Esophagus (tissue), 2 donors: ENCODE data around the gene LAYN. TPM values are rescaled to one million over a fixed set of nuclear protein-coding genes. Genes with fewer than 3 reads are reported as not detected.

Experiments
- H3K27ac ChIP-seq, 2 donors: one replicate each; pipeline ENCODE4 v1.5.1; 2013; ENCODE audit warnings: low read depth in 2 of 2, mild to moderate bottlenecking in 2 of 2, inconsistent platforms in 1 of 2, low read length in 1 of 2, moderate library complexity in 1 of 2
- H3K27me3 ChIP-seq, 2 donors: one replicate each; pipeline ENCODE4 v1.6.1; 2013; ENCODE audit warnings: low read length in 2 of 2, control low read depth in 1 of 2, mild to moderate bottlenecking in 1 of 2; ENCODE audit not compliant: insufficient read depth in 2 of 2, control insufficient read depth in 1 of 2
- H3K36me3 ChIP-seq, 2 donors: one replicate each; pipeline ENCODE4 v1.6.1; 2013; ENCODE audit warnings: low read length in 1 of 2; ENCODE audit not compliant: control insufficient read depth in 2 of 2, insufficient read depth in 2 of 2
- H3K4me1 ChIP-seq, 2 donors: one replicate each; pipeline ENCODE4 v1.6.1; 2013; ENCODE audit warnings: low read length in 1 of 2; ENCODE audit not compliant: control insufficient read depth in 2 of 2, insufficient read depth in 2 of 2
- H3K4me3 ChIP-seq, 2 donors: one replicate each; pipeline ENCODE4 v1.5.1; 2013; ENCODE audit warnings: low read length in 2 of 2, mild to moderate bottlenecking in 2 of 2, low read depth in 1 of 2, moderate library complexity in 1 of 2
- H3K9me3 ChIP-seq, 2 donors: one replicate each; pipeline ENCODE4 v1.6.1; 2013; ENCODE audit warnings: mild to moderate bottlenecking in 2 of 2, low read depth in 1 of 2, low read length in 1 of 2, moderate library complexity in 1 of 2; ENCODE audit not compliant: control insufficient read depth in 2 of 2, insufficient read depth in 1 of 2
- WGBS, 2 donors: extraction: QIAGEN DNeasy Blood & Tissue Kit; methylation state at CpG; one replicate each; pipeline ENCODE4 v1.1.7; 2013; 5-methylcytosine and 5-hydroxymethylcytosine counted together
- polyA plus RNA-seq, 2 donors: library from polyadenylated mRNA; stranded (reverse); fragments of 200-250 nt; gene quantifications; one replicate each; pipeline ENCODE4 v1.2.3, GENCODE V29; 2013
- donor health status: healthy with polysubstance abuse.
- donor health status: Bipolar disorder and iron deficiency.

LAYN gene
- polyA plus RNA-seq, 2 donors = 1.4 to 2.9 TPM

- H3K9me3 ChIP-seq = no peaks in the 10 kb centered on the region
- H3K4me1 ChIP-seq = no peaks in the 10 kb centered on the region
- 63 to 67% methylated on average over 4 of the region's 4 CpGs for WGBS, 2 donors
- H3K4me3 ChIP-seq = no peak overlapping the region
- no peaks in the 10 kb centered on the region for H3K27me3 ChIP-seq
- no peak overlapping the region for H3K27ac ChIP-seq
- H3K36me3 ChIP-seq = no peaks in the 10 kb centered on the region
These were observed 29.0 kb downstream of the LAYN start for GRCh38 chr11:111569476-111569875.

- WGBS, 2 donors = 71 to 82% methylated on average over 6 of the region's 6 CpGs
- H3K4me1 ChIP-seq = no peaks in the 10 kb centered on the region
These were observed 30.3 kb downstream of the LAYN start for GRCh38 chr11:111570796-111571195.

DNA sequence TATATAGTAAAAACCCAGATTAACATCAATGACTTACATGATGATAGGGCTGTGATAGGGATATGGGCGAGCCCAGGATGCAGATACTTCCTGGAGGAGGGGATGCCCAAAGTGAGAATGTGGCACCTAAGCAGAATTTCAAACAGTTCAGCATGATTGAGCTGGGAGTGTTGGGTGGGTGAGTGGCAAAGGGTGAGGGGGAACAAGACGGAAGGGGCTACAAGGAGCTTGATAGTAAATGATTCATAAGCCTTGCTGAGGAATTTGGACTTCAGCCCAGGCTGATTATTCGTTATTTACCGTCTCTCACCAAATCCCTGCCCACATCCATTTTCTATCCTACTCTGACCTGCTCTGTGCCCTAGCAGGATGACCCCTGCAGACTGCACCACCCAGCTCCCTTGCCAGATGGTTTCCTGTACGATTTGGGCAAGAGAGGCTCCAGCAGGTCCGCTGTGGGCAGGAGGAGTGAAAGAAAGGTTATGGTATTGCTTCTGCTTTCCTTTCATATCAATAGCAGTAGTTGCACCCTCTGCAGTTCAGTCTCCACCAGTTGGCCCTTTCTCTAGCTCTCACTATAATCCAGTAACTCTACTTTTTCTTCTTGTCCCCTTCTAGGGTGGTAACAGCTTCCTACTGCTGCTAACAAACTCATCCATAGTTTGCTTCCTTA lies 31.4 kb downstream of the LAYN start:
- 46 to 50% methylated on average over 6 of the region's 6 CpGs for WGBS, 2 donors
- H3K9me3 ChIP-seq = no peaks in the 10 kb centered on the region
- H3K36me3 ChIP-seq = no peaks in the 10 kb centered on the region
- H3K27ac ChIP-seq = no peak overlapping the region
- no peaks in the 10 kb centered on the region for H3K4me1 ChIP-seq
- no peak overlapping the region for H3K4me3 ChIP-seq
- no peaks in the 10 kb centered on the region for H3K27me3 ChIP-seq

More at GRCh38 chr11:111570796-111571195, 30.3 kb downstream of the LAYN start:
- Histone ChIP-seq H3K36me3 (no peaks in the 10 kb centered on the region), H3K27ac (no peak overlapping the region), H3K9me3 (no peaks in the 10 kb centered on the region), H3K27me3 (no peaks in the 10 kb centered on the region), H3K4me3 (no peak overlapping the region)

- Histone ChIP-seq H3K27ac (no peak overlapping the region), H3K4me3 (no peak overlapping the region), H3K4me1 (no peaks in the 10 kb centered on the region), H3K36me3 (no peaks in the 10 kb centered on the region), H3K27me3 (no peaks in the 10 kb centered on the region), H3K9me3 (no peaks in the 10 kb centered on the region)
- 91 to 95% methylated on average over 3 of the region's 3 CpGs for WGBS, 2 donors
These were observed 32.1 kb downstream of the LAYN start for GRCh38 chr11:111572581-111572980.

- H3K36me3 ChIP-seq = no peaks in the 10 kb centered on the region
- H3K9me3 ChIP-seq = no peaks in the 10 kb centered on the region
- no peaks in the 10 kb centered on the region for H3K27me3 ChIP-seq
- no peaks in the 10 kb centered on the region for H3K4me1 ChIP-seq
- no peak overlapping the region for H3K27ac ChIP-seq
- 18 to 26% methylated on average over 4 of the region's 4 CpGs for WGBS, 2 donors
- H3K4me3 ChIP-seq = no peak overlapping the region
These were observed 33.3 kb downstream of the LAYN start for GRCh38 chr11:111573821-111574249.

GRCh38 chr11:111574373-111575225 lies 34.1 kb downstream of the LAYN start:
- Histone ChIP-seq H3K4me3 (no peak overlapping the region), H3K9me3 (no peaks in the 10 kb centered on the region), H3K36me3 (no peaks in the 10 kb centered on the region), H3K27ac (no peak overlapping the region), H3K27me3 (no peaks in the 10 kb centered on the region), H3K4me1 (no peaks in the 10 kb centered on the region)
- WGBS, 2 donors = 32 to 35% methylated on average over 7 of the region's 7 CpGs

GRCh38 chr11:111575740-111576139 lies 35.2 kb downstream of the LAYN start:
- WGBS, 2 donors = 94 to 96% methylated on average over 6 of the region's 6 CpGs
- Histone ChIP-seq H3K9me3 (no peaks in the 10 kb centered on the region), H3K27ac (no peak overlapping the region), H3K4me1 (no peaks in the 10 kb centered on the region), H3K27me3 (no peaks in the 10 kb centered on the region), H3K4me3 (no peak overlapping the region), H3K36me3 (no peaks in the 10 kb centered on the region)

DNA sequence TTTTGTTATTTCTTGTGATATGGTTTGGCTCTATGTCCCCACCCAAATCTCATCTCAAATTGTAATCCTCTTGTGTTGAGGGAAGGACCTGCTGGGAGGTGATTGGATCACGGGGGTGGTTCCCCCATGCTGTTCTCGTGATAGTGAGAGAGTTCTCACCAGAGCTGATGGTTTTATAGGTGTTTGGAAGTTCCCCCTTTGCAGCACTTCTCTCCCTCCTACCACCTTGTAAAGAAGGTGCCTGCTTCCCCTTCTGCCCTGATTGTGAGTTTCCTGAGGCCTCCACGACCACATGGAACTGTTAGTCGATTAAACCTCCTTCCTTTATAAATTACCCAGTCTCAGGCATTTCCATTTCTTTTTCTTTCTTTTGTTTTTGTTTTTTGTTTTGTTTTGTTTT lies 37.3 kb downstream of the LAYN start:
- H3K4me1 ChIP-seq = no peaks in the 10 kb centered on the region
- no peaks in the 10 kb centered on the region for H3K36me3 ChIP-seq
- H3K9me3 ChIP-seq = no peaks in the 10 kb centered on the region
- no peak overlapping the region for H3K27ac ChIP-seq
- no peak overlapping the region for H3K4me3 ChIP-seq
- WGBS, 2 donors = 76 to 83% methylated on average over 4 of the region's 4 CpGs
- no peaks in the 10 kb centered on the region for H3K27me3 ChIP-seq

DNA sequence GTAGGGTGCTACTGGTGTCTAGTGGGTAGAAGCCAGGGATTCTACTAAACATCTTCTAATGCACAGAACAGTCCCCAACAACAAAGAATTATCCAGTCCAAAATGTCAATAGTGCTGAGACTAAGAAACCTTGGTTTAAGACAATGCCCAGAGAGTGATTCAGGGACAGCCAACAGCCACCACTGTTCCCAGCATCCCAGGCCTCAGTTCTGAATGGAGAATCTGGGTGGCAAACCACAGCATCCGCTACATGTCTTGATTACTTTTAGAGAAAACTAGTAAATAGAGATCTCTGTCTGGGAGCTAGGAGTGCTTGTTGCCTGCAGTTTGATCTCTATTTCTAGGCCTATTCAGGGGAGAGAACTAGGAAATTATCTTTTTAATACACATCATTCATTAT lies 40.8 kb downstream of the LAYN start:
- H3K4me3 ChIP-seq = no peak overlapping the region
- no peaks in the 10 kb centered on the region for H3K9me3 ChIP-seq
- WGBS, 2 donors = 100% methylated on average over 1 of the region's 1 CpG

DNA sequence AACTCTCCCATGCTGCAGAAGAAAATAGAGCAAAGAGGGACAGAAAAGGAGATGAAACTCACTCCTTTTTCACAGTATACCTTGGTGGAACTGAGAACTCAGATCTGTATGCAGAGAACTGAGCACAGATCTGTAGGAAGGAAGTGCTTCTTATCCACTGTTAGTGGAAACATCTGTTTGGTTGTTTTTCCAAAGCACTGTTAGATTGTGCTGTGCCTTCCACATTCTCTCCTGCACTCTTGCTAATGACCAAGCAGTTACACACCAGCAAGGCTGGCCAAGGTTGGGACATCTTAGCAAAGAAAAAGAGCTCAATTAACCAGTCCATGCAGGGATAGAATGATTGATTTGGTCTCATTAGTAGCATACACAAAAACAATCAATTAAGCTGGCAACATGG lies 41.6 kb downstream of the LAYN start:
- no peaks in the 10 kb centered on the region for H3K27me3 ChIP-seq
- no peak overlapping the region for H3K27ac ChIP-seq
- H3K9me3 ChIP-seq = no peaks in the 10 kb centered on the region
- no peaks in the 10 kb centered on the region for H3K36me3 ChIP-seq
- no peak overlapping the region for H3K4me3 ChIP-seq
- H3K4me1 ChIP-seq = no peaks in the 10 kb centered on the region

More for the DNA sequence above, 40.8 kb downstream of the LAYN start:
- no peaks in the 10 kb centered on the region for H3K4me1 ChIP-seq
- no peaks in the 10 kb centered on the region for H3K36me3 ChIP-seq
- no peak overlapping the region for H3K27ac ChIP-seq
- H3K27me3 ChIP-seq = no peaks in the 10 kb centered on the region
